ENCODE measurements around the gene FAF1.

DNA sequence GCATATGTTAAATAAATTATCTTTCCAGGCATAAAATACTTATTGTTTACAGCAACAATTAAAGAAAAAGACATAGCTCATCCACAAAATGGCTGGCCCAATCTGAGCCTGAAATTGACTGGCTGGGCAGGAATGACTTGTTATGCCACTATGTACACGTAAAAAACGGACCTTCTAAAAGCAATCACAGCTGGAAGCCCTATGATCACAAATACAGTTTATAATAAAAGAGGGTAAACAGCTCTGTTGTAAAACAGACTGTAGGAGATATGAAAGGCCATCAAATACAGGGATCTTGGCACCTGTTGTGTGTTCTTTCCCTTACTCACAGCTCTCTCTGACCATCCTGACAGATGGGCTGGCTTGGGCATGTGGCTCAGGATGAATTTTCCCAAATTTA lies 466.4 kb downstream of the FAF1 start:
- TF ChIP-seq, protein P1, sequence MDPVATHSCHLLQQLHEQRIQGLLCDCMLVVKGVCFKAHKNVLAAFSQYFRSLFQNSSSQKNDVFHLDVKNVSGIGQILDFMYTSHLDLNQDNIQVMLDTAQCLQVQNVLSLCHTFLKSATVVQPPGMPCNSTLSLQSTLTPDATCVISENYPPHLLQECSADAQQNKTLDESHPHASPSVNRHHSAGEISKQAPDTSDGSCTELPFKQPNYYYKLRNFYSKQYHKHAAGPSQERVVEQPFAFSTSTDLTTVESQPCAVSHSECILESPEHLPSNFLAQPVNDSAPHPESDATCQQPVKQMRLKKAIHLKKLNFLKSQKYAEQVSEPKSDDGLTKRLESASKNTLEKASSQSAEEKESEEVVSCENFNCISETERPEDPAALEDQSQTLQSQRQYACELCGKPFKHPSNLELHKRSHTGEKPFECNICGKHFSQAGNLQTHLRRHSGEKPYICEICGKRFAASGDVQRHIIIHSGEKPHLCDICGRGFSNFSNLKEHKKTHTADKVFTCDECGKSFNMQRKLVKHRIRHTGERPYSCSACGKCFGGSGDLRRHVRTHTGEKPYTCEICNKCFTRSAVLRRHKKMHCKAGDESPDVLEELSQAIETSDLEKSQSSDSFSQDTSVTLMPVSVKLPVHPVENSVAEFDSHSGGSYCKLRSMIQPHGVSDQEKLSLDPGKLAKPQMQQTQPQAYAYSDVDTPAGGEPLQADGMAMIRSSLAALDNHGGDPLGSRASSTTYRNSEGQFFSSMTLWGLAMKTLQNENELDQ (tag by site-specific recombination; IDR thresholded peaks at IDR 0.05; ENCODE audit: low read depth): no peak
- TF ChIP-seq, protein P2, sequence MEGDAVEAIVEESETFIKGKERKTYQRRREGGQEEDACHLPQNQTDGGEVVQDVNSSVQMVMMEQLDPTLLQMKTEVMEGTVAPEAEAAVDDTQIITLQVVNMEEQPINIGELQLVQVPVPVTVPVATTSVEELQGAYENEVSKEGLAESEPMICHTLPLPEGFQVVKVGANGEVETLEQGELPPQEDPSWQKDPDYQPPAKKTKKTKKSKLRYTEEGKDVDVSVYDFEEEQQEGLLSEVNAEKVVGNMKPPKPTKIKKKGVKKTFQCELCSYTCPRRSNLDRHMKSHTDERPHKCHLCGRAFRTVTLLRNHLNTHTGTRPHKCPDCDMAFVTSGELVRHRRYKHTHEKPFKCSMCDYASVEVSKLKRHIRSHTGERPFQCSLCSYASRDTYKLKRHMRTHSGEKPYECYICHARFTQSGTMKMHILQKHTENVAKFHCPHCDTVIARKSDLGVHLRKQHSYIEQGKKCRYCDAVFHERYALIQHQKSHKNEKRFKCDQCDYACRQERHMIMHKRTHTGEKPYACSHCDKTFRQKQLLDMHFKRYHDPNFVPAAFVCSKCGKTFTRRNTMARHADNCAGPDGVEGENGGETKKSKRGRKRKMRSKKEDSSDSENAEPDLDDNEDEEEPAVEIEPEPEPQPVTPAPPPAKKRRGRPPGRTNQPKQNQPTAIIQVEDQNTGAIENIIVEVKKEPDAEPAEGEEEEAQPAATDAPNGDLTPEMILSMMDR (tag by site-specific recombination; IDR thresholded peaks at IDR 0.05): no peak
- no peak for TF ChIP-seq YY1 (tag by site-specific recombination; IDR thresholded peaks at IDR 0.05)

Data from HEK293 (cell line).